IPS-18c (cell line): ENCODE measurements around the gene PRR32.
"Not testable (repeated sequence)": the region's sequence is repeated elsewhere in the genome, so short reads cannot be mapped to it uniquely, and the experiment has no call there.

Experiments used
- H3K4me3 ChIP-seq: 2 replicates; pipeline ENCODE4 v1.7.0; 2013; ENCODE audit warnings: low read depth, mild to moderate bottlenecking, low read length, moderate library complexity; ENCODE audit not compliant: insufficient read depth
- H3K9me3 ChIP-seq: one replicate; pipeline ENCODE4 v1.6.1; 2013; ENCODE audit warnings: mild to moderate bottlenecking, low read length, moderate library complexity; ENCODE audit not compliant: control insufficient read depth, insufficient read depth

PRR32 gene, protein sequence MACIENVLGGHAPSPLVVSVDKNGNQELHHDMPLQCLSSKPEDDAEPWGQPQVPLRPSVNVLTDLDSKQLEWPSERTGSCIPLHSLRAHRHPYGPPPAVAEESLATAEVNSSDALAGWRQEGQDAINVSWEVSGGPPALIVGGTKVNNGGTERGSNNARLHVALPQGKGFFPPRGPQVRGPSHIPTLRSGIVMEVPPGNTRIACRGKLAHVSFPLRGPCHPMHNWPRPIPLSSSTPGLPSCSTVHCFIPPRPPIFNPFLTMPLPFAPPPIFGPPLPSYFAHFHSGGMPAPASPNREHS

GRCh38 chrX:126819429-126819828 is at the start of gene PRR32:
Gene PRR32, plus strand, starts transcription at chrX:126819729. Its CDS starts 115 bp downstream, at chrX:126819844.
- Histone ChIP-seq H3K9me3 (peaks cover 2% of the 10 kb centered on the region), H3K4me3 (no peak within 1 kb of the TSS; the same call in 1 of the 2 replicates)

- peaks cover 2% of the 10 kb centered on the region for H3K9me3 ChIP-seq
Observed at GRCh38 chrX:126770179-126770578, 49.4 kb upstream of the PRR32 start.

DNA sequence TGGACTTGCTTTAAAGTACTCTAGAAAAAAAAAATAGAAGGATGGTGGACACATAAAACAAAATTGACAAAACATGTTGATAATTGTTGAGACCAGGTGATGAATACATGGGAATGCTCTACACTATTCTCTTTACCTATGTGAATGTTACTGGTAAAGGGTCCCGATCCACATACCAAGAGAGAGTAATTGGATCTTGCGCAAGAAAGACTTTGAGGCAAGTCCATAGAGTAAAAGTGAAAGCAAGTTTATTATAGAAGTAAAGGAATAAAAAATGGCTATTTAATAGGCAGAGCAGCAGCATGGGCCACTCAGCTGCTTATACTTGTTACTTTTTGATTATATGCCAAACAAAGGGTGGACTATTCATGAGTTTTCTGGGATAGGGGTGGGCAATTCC is 34.0 kb upstream of the PRR32 start:
- H3K9me3 ChIP-seq = no peaks in the 10 kb centered on the region
- H3K4me3 ChIP-seq = no peak overlapping the region

More at GRCh38 chrX:126770179-126770578, 49.4 kb upstream of the PRR32 start:
- no peak overlapping the region for H3K4me3 ChIP-seq

- peaks cover 3% of the 10 kb centered on the region for H3K9me3 ChIP-seq
- H3K4me3 ChIP-seq = no peak overlapping the region
Observed at GRCh38 chrX:126799059-126799458, 20.5 kb upstream of the PRR32 start.

GRCh38 chrX:126806784-126807183 is 12.7 kb upstream of the PRR32 start:
- H3K4me3 ChIP-seq, H3K9me3 ChIP-seq: not testable (repeated sequence)

- no peak overlapping the region for H3K4me3 ChIP-seq
- H3K9me3 ChIP-seq = peaks cover 2% of the 10 kb centered on the region
Observed at GRCh38 chrX:126815806-126816205, 3.7 kb upstream of the PRR32 start.

- Histone ChIP-seq H3K4me3 (no peak overlapping the region), H3K9me3 (peaks cover 2% of the 10 kb centered on the region)
Observed at GRCh38 chrX:126820700-126821420, 1.3 kb downstream of the PRR32 start.

- peaks cover 2% of the 10 kb centered on the region for H3K9me3 ChIP-seq
- H3K4me3 ChIP-seq = no peak overlapping the region
Observed at GRCh38 chrX:126824338-126825007, 4.9 kb downstream of the PRR32 start.

GRCh38 chrX:126825566-126826193 is 6.2 kb downstream of the PRR32 start:
- no peak overlapping the region for H3K4me3 ChIP-seq
- no peaks in the 10 kb centered on the region for H3K9me3 ChIP-seq

DNA sequence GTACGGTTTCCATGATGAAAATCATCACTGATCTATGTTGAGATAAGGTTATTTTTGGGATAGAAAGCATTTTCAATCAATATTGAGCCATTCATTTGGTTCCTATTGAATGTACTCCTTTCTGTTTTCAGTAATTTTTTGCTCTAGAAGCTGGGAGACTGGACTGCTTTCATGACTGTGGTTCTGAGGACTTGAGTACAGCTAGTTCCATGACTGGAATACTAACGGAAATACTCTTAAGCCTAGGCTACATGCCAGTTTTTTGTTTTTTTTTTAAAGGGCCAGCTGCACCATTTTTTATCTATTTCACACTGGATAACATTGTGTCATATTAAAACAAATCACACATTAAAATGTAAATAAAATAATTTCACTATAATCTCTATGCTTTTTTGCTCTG is 16.7 kb downstream of the PRR32 start:
- Histone ChIP-seq H3K4me3 (no peak overlapping the region), H3K9me3 (no peaks in the 10 kb centered on the region)

DNA sequence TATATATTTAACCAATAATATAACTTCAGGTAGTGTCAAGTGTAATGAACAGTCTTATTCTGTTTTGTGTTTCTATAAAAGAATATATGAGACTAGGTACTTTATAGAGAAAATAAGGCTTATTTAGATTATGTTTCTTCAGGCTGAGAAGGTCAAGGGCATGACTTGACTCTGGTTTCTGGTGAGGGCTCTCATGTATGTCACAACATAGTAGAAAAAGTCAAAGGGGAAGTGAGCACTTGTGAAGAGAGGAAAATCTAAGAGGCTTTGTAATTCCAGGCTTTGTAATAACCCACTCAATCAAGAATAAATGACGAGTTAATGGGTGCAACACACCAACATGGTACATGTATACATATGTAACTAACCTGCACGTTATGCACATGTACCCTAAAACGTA is 27.6 kb downstream of the PRR32 start:
- no peak overlapping the region for H3K4me3 ChIP-seq
- peaks cover 2% of the 10 kb centered on the region for H3K9me3 ChIP-seq

- peaks cover 4% of the 10 kb centered on the region for H3K9me3 ChIP-seq
- H3K4me3 ChIP-seq = no peak overlapping the region
Observed at GRCh38 chrX:126855839-126856524, 36.5 kb downstream of the PRR32 start.
